Globus pallidus (tissue), 1 donor: ENCODE results near the gene TRIM58.

Experiments used
- DNase-seq: peaks from one replicate; pipeline ENCODE4 v3.0.0-alpha.2; 2015; ENCODE audit warnings: low spot score

Gene TRIM58

GRCh38 chr1:247884797-247885413 lies 27.9 kb downstream of the TRIM58 start:
- DNase-seq = no peak

DNA sequence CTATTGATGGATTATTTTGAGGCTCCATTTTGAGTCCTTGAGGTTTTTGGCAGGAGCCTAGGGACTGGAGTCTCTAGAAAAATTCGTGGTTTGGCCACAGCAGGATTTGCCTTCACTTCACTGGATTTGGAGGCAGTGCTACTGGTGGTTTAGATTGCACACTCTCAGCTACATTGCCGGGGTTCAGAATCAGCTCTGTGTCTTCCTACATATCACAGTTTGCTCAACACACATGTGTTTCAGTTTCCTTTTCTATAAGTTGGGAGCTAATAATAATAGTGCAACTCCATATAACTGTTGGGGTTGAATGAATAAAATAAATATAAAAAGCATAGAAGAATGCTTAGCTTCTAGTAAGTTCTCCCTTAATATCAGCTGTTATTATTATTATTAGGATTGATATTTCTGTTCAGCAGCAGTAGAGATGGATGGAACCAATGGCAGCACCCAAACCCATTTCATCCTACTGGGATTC lies 38.2 kb downstream of the TRIM58 start, which contains the start of gene OR2W3:
OR2W3 (plus strand) TSS at position 425 of the 475 bp plus-strand sequence; CDS start at position 425, 0 bp downstream.
- DNase-seq = no peak

GRCh38 chr1:247895976-247896375 lies 39.0 kb downstream of the TRIM58 start:
- no peak for DNase-seq

DNA sequence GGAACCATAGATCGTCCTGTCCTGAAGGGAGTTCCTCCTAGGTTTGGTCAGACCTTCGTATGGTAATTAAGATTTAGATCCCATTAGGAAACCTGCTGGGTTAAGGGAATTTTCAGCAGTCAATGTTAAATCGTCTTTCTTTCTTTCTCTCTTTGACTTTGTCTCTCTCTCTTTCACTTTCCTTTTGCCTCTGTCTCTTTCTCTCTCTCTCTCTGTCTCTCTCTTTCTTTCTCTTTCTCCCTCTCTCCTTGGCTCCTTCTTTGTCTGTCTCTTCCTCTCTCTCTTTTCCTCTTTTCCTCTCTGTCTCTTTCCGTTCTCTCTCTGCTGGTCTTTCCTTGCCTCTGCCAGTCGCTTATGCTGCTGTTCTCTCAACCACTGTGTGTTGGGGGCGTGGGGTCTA lies 47.1 kb downstream of the TRIM58 start:
- no peak for DNase-seq

DNA sequence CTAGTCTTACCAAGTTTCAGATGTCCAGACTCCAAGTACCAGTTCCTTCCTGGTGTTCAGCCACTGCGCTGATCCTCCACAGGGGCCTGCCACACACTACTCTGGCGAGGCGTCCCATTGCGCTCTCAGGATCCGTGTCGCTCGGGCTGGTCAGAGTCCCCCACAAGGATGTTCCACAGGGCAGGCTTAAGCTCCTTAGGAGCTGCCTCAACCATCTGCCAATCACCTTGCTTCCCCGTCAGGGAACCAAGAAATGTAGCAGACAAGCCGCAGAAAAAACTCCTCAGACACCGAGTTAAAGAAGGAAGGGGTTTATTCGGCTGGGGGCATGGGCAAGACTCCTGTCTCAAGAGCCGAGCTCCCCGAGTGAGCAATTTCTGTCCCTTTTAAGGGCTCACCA lies 48.2 kb downstream of the TRIM58 start:
- DNase-seq = no peak

DNA sequence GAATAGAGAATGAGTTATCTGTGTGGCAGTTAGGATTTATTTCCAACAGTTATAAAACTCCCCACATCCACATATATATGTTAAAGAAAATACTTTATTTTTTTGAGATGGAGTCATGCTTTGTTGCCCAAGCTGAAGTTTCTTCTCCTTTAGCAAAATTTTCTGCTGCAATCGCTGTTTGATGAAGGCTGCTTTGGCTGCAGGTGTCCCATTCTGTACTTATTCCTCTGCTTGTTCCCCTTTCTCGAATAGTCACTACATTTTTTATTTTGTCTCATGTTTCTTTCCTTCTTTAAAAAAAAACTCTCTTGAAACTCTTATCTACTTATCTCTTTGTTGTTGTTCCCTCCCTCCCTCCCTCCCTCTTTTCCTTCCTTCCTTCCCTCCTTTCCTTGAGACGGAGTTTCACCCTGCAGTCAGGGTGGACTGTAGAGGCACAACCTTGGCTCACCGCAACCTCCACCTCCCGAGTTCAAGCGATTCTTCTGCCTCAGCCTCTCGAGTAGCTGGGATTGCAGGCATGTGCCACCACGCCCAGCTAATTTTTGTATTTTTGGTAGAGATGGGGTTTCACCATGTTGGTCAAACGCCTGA lies 49.0 kb downstream of the TRIM58 start:
- DNase-seq = no peak

- no peak for DNase-seq
These were observed 49.6 kb downstream of the TRIM58 start for GRCh38 chr1:247906504-247907047.

DNA sequence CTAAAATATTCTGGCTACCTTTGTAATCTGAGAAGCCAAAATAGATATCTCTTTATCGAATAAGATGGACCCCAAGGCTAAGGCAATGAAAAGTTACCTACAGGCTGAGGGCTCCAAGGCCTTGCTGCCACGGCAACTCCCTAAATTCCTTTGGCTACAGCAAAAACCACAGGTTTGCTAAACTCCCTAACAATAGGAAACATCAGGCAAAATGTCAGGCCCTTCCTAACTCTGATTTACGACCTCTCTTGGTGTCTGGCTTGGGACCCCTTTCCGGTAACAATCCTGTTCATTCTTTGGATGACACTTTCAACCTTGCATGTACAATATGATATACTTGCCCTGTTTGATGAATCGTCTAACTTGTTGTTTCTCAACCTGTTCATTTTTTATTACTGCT lies 51.8 kb downstream of the TRIM58 start:
- DNase-seq = no peak

- no peak for DNase-seq
These were observed 56.8 kb downstream of the TRIM58 start for GRCh38 chr1:247913786-247914185.

GRCh38 chr1:247914941-247915662 lies 58.1 kb downstream of the TRIM58 start:
- DNase-seq = no peak

- no peak for DNase-seq
These were observed 63.0 kb downstream of the TRIM58 start, which contains the start of gene OR2T8 for GRCh38 chr1:247919952-247920351. TSS of gene OR2T8 (plus strand) at chr1:247920252. CDS start at chr1:247921018, 766 bp downstream.

DNA sequence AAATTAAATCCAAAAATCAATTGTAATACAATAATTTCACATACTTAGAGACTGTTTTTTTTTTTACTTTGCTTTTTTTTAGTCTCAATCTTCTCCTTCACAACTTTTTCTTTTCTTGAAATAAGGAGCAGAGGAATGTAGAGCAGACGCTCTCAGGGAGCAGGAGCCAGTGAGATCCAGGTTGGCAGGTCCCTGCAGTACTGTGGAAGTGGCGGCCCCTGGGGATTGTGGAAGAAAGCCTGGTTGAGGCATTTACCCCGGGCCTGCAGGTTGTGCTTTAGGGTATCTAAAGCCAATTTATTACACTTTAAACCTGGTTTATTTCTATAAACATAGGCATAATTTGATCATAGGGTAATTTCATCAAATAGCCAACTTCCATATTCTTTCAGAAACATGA lies 67.0 kb downstream of the TRIM58 start:
- DNase-seq = no peak

DNA sequence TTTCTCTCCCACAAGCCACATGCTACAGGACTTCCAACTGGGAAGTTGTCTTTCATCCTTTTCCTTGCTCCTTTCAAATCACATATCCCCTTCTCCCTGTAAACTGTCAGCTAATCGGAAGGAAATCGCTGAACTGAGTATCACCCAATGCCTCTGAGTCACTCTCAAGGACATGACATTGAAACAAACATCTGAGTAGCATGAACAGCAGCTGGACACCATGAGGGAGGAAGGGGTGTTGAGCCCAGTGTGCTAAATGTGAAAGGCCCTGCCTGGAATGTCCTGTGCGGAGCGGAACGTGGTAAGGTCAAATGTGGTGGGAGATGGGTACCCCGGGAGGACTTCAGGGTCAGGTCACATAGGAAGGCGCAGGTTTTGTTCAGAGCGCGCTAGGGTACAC lies 67.9 kb downstream of the TRIM58 start, which contains the start of gene OR2AJ1:
OR2AJ1 (plus strand) TSS at position 22 of the 400 bp plus-strand sequence. CDS start 8,880 bp downstream, outside the sequence.
- DNase-seq = no peak
